CD14-positive monocyte (primary cell): Measurements from ENCODE around the gene CEP89. TPM values are rescaled to one million over a fixed set of nuclear protein-coding genes. Genes with fewer than 3 reads are reported as not detected.
A peak's percentile ranks its signal among the peaks of the same experiment; 100 is the strongest.
"Not testable (repeated sequence)": the region's sequence is repeated elsewhere in the genome, so short reads cannot be mapped to it uniquely, and the experiment has no call there.

Source experiments
- DNase-seq, 3 donors: peaks; one replicate each; pipeline ENCODE4 v3.0.0-alpha.2; 2011 to 2022
- H2AFZ ChIP-seq: 2 replicates; pipeline ENCODE4 v1.6.0; 2012; ENCODE audit warnings: mild to moderate bottlenecking, low read depth, low read length, inconsistent platforms; ENCODE audit not compliant: insufficient read depth, poor library complexity, severe bottlenecking
- H3K27ac ChIP-seq, 2 donors: 1 replicate in 1 of 2; 2 replicates in 1 of 2; pipeline ENCODE4 v1.5.1; 2012 to 2013; ENCODE audit warnings: low read length in 2 of 2, control low read depth in 1 of 2, inconsistent platforms in 1 of 2, low read depth in 1 of 2, mild to moderate bottlenecking in 1 of 2
- H3K27me3 ChIP-seq, 2 donors: one replicate each; pipeline versions ENCODE4 v1.6.0 to v1.6.1; 2011 to 2013; ENCODE audit warnings: low read length in 2 of 2; ENCODE audit not compliant: control insufficient read depth in 2 of 2, insufficient read depth in 2 of 2
- H3K36me3 ChIP-seq, 2 donors: replicated peaks in 1 of 2; 1 replicate in 1 of 2; 2 replicates in 1 of 2; pipeline versions ENCODE4 v1.5.1 to v1.6.1; 2012 to 2013; ENCODE audit warnings: low read length in 2 of 2, control low read depth in 1 of 2, inconsistent platforms in 1 of 2, mild to moderate bottlenecking in 1 of 2; ENCODE audit not compliant: insufficient read depth in 2 of 2, control insufficient read depth in 1 of 2
- H3K4me1 ChIP-seq, 2 donors: 1 replicate in 1 of 2; 2 replicates in 1 of 2; pipeline versions ENCODE4 v1.5.1 to v1.6.1; 2012 to 2013; ENCODE audit warnings: low read length in 2 of 2, control low read depth in 1 of 2, inconsistent platforms in 1 of 2, mild to moderate bottlenecking in 1 of 2, moderate library complexity in 1 of 2; ENCODE audit not compliant: insufficient read depth in 2 of 2, control insufficient read depth in 1 of 2
- H3K4me2 ChIP-seq: replicated peaks from 2 replicates; pipeline ENCODE3; 2012; ENCODE audit warnings: low read length, moderate library complexity, mild to moderate bottlenecking; ENCODE audit not compliant: poor library complexity, severe bottlenecking; ENCODE audit errors: extremely low read depth
- H3K4me3 ChIP-seq, 3 experiments: fragments of 200-600 bp in 1 of 3; sonication (generic) in 1 of 3; replicated peaks in 1 of 3; 1 replicate in 2 of 3; 2 replicates in 1 of 3; pipeline ENCODE4 v1.5.1; 2011 to 2013; ENCODE audit warnings: low read length in 3 of 3, mild to moderate bottlenecking in 3 of 3, control low read depth in 2 of 3, low read depth in 2 of 3, inconsistent platforms in 1 of 3, moderate library complexity in 1 of 3
- H3K79me2 ChIP-seq: 2 replicates; pipeline ENCODE4 v1.6.0; 2012; ENCODE audit warnings: mild to moderate bottlenecking, control low read depth, inconsistent platforms, low read length, moderate library complexity; ENCODE audit not compliant: insufficient read depth
- H3K9ac ChIP-seq: 2 replicates; pipeline ENCODE4 v1.6.0; 2017; ENCODE audit warnings: low read length, mild to moderate bottlenecking; ENCODE audit not compliant: insufficient read depth, poor library complexity, severe bottlenecking
- H3K9me3 ChIP-seq, 2 donors: replicated peaks in 1 of 2; 1 replicate in 1 of 2; 2 replicates in 1 of 2; pipeline versions ENCODE4 v1.5.1 to v1.6.1; 2012 to 2013; ENCODE audit warnings: low read length in 2 of 2, control low read depth in 1 of 2; ENCODE audit not compliant: control insufficient read depth in 1 of 2, insufficient read depth in 1 of 2
- H4K20me1 ChIP-seq: 2 replicates; pipeline ENCODE4 v1.6.0; 2012; ENCODE audit warnings: mild to moderate bottlenecking, low read length, control low read depth, moderate library complexity; ENCODE audit not compliant: insufficient read depth
- H3K27ac Mint-ChIP-seq, 7 donors: one replicate each; pipeline ENCODE4 v1.8.0; 2020; ENCODE audit warnings: mild to moderate bottlenecking in 7 of 7, mixed read lengths in 7 of 7, moderate library complexity in 6 of 7, inconsistent platforms in 2 of 7
- H3K27me3 Mint-ChIP-seq, 3 donors: one replicate each; pipeline ENCODE4 v1.8.0; 2021 to 2022; ENCODE audit warnings: low read depth in 3 of 3, mild to moderate bottlenecking in 3 of 3, mixed read lengths in 3 of 3, moderate library complexity in 3 of 3, inconsistent platforms in 1 of 3
- H3K36me3 Mint-ChIP-seq, 2 donors: one replicate each; pipeline ENCODE4 v1.8.0; 2020; ENCODE audit warnings: mixed read lengths in 2 of 2, inconsistent platforms in 1 of 2, mild to moderate bottlenecking in 1 of 2
- H3K4me1 Mint-ChIP-seq: one replicate; pipeline ENCODE4 v1.8.0; 2020; ENCODE audit warnings: mild to moderate bottlenecking, mixed read lengths
- H3K4me3 Mint-ChIP-seq, 2 donors: one replicate each; pipeline ENCODE4 v1.8.0; 2020; ENCODE audit warnings: mild to moderate bottlenecking in 2 of 2, mixed read lengths in 2 of 2, moderate library complexity in 1 of 2
- H3K9me3 Mint-ChIP-seq, 7 donors: one replicate each; pipeline ENCODE4 v1.8.0; 2020 to 2022; ENCODE audit warnings: mixed read lengths in 7 of 7, mild to moderate bottlenecking in 6 of 7, moderate library complexity in 6 of 7, inconsistent platforms in 2 of 7
- CTCF ChIP-seq: fragments of 200-600 bp; IDR thresholded peaks from one replicate; pipeline ENCODE4 v1.8.0; 2022; ENCODE audit warnings: antibody characterized with exemption, mild to moderate bottlenecking
- WGBS: methylation state at CpG from one replicate; pipeline ENCODE4 v1.1.5; 2013; ENCODE audit warnings: missing lambda C conversion rate; ENCODE audit not compliant: insufficient coverage; 5-methylcytosine and 5-hydroxymethylcytosine counted together
- intact Hi-C, 2 donors: fragments of 100-400 bp; cut with micrococcal nuclease; formaldehyde crosslinking; loops; one replicate each; pipeline versions ENCODE4 v1.15.0 to v1.15.1; 2023
- polyA plus RNA-seq, 3 donors: library from polyadenylated mRNA; depleted of rRNA in 1 of 3; unstranded in 2 of 3; stranded (reverse) in 1 of 3; fragments of 300-500 nt in 2 of 3; fragments of >200 nt in 1 of 3; fragmentation: Illumina TruSeq in 2 of 3; gene quantifications; 1 replicate in 2 of 3; 2 replicates in 1 of 3; pipeline ENCODE4 v1.2.3, GENCODE V29; 2012 to 2021

CEP89 gene
- polyA plus RNA-seq, 3 donors, result 4.6 to 6.5 (median 4.7) TPM

DNA sequence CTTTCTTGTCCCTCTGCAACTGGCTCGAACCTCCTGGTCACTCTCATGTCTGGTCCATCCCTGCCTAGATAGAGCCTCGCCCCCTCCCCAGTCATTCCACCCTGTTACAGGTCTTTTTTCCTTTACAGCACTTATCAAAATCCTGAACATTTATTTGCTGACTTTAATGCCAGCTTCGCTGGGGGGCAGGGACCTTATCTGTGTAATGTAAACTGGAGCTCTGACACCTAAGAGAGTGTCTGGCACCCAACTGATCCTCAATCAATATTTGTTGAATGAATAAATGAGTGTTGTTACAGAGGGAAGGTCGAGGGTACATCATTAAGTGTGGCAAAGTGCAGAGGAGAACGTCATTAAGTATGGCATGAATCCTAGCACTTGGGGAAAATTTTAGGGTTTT, 17.0 kb upstream of the CEP89 start:
- Histone ChIP-seq H3K27ac (no peak overlapping the region), H3K4me3 (no peak overlapping the region), H3K4me2 (no peak overlapping the region), H4K20me1 (no peaks in the 10 kb centered on the region), H3K4me1 (peaks cover 0 to 5% of the 10 kb centered on the region in 2 donors), H3K36me3 (no peaks in the 10 kb centered on the region), H3K79me2 (no peaks in the 10 kb centered on the region), H2AFZ (no peak overlapping the region), H3K9ac (no peak overlapping the region), H3K9me3 (no peaks in the 10 kb centered on the region), H3K27me3 (no peaks in the 10 kb centered on the region)
- 65% methylated on average over 4 of the region's 5 CpGs for WGBS
- intact Hi-C loops, result no loop called here
- no peak overlapping the region for H3K27ac Mint-ChIP-seq
- peaks cover 0 to 2% (median 0%) of the 10 kb centered on the region in 7 donors for H3K9me3 Mint-ChIP-seq
- no peaks in the 10 kb centered on the region for H3K36me3 Mint-ChIP-seq
- peaks cover 7% of the 10 kb centered on the region for H3K4me1 Mint-ChIP-seq
- peaks cover 2 to 7% (median 3%) of the 10 kb centered on the region in 3 donors for H3K27me3 Mint-ChIP-seq
- no peak overlapping the region for H3K4me3 Mint-ChIP-seq
- DNase-seq, result no peak
- no peak for TF ChIP-seq CTCF

GRCh38 chr19:32988254-32988653, 16.5 kb upstream of the CEP89 start:
- WGBS, result 97% methylated on average over 5 of the region's 5 CpGs
- H2AFZ ChIP-seq, H3K27me3 Mint-ChIP-seq, H3K27me3 ChIP-seq, H3K79me2 ChIP-seq, H3K4me1 ChIP-seq, H4K20me1 ChIP-seq, H3K9me3 Mint-ChIP-seq, H3K4me2 ChIP-seq, intact Hi-C loops, H3K36me3 ChIP-seq, H3K4me3 ChIP-seq, H3K9ac ChIP-seq, H3K4me3 Mint-ChIP-seq, DNase-seq, H3K36me3 Mint-ChIP-seq, H3K27ac ChIP-seq, H3K9me3 ChIP-seq, H3K4me1 Mint-ChIP-seq: not testable (repeated sequence)
- peak overlapping the region in 1 of 7 donors; percentile 61 for H3K27ac Mint-ChIP-seq

DNA sequence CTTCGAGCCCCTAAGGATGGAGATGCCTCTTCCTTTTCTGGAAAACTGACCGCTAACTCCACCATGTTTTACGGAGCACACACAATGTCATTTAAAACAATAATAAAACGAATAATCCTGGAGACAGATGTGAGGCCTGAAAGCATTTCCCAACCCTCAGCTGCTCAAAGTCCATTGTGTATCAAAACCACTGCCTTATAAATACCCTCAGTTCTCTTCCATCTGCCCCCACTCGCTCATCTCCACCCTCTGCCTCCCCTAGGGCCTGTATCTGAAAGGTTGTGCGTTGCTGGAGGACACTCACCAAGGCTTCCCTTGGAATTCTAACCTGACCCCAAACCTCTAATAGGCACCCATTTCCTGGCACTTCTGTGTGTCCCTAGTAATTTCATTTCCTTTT, 10.7 kb upstream of the CEP89 start:
- H3K27ac ChIP-seq, H2AFZ ChIP-seq, H3K4me3 Mint-ChIP-seq, H3K9ac ChIP-seq, H3K4me3 ChIP-seq, H3K9me3 Mint-ChIP-seq, H3K27me3 Mint-ChIP-seq, H3K4me2 ChIP-seq, H3K79me2 ChIP-seq, intact Hi-C loops, DNase-seq, H3K36me3 ChIP-seq, H4K20me1 ChIP-seq, H3K9me3 ChIP-seq, H3K27ac Mint-ChIP-seq, H3K27me3 ChIP-seq, H3K36me3 Mint-ChIP-seq: not testable (repeated sequence)
- WGBS, result 93% methylated on average over 2 of the region's 6 CpGs
- peaks cover 12% of the 10 kb centered on the region for H3K4me1 Mint-ChIP-seq
- H3K4me1 ChIP-seq, result peaks cover 5 to 15% of the 10 kb centered on the region in 2 donors

DNA sequence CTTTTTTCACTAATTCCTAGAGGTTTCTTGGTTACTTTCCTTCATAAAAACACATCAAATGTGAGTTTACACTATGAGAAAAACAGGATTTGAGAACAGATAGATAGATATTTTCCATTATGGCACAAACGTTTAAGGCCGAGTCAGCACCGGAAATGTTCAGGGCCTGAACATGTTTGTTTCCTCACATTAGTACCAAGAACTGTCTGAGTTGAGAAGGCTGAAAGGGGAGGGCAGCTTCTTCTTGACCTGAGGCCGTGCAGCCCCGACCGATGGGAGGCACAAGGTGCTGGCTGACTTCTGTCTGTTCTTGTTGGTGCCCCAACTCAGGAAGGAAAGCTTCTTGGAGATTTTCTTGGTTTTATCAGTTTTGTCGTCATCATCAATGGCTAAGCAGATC, 8.0 kb upstream of the CEP89 start:
- whole genome bisulfite sequencing, result 86% methylated on average over 3 of the region's 7 CpGs
- H4K20me1 ChIP-seq, H3K4me3 Mint-ChIP-seq, H3K27me3 Mint-ChIP-seq, H3K9ac ChIP-seq, H3K36me3 Mint-ChIP-seq, H3K4me2 ChIP-seq, H3K27ac ChIP-seq, DNase-seq, H3K9me3 Mint-ChIP-seq, H3K79me2 ChIP-seq, H3K4me3 ChIP-seq, H2AFZ ChIP-seq, H3K9me3 ChIP-seq, H3K27me3 ChIP-seq, H3K27ac Mint-ChIP-seq, H3K36me3 ChIP-seq: not testable (repeated sequence)
- H3K4me1 ChIP-seq, result peaks cover 12 to 28% of the 10 kb centered on the region in 2 donors
- H3K4me1 Mint-ChIP-seq, result peaks cover 20% of the 10 kb centered on the region
- intact Hi-C loops, result loop anchor here (10.0 kb wide), 3 partner anchors 105 to 1445 kb away; partner anchors contain the start of genes GPATCH1 (in 1 of the 2) and UBA2 (in 1 of the 2)
